GM23338 (cell line): ENCODE measurements around the gene TCEAL5. TPM values are rescaled to one million over a fixed set of nuclear protein-coding genes. Genes with fewer than 3 reads are reported as not detected.

ENCODE experiments used
- ATAC-seq: fragments of 200-7000 bp; cut with Tn5 transposase; 3 replicates; pipeline ENCODE4 v1.9.1; 2020
- DNase-seq: peaks from one replicate; pipeline ENCODE4 v3.0.0-alpha.2; 2015; ENCODE audit warnings: low spot score
- H2AFZ ChIP-seq: fragments of 200-600 bp; sonication (generic); 2 replicates; pipeline ENCODE4 v1.8.0; 2016; ENCODE audit warnings: antibody characterized with exemption, mild to moderate bottlenecking, moderate library complexity
- H3F3A ChIP-seq: fragments of 200-600 bp; sonication (generic); replicated peaks from 2 replicates; pipeline ENCODE4 v1.8.0; 2017; ENCODE audit warnings: antibody characterized with exemption, mixed run types, low read depth
- H3K27ac ChIP-seq: fragments of 200-600 bp; sonication (generic); 2 replicates; pipeline ENCODE4 v1.6.1; 2016; ENCODE audit warnings: low read depth
- H3K27me3 ChIP-seq: fragments of 200-600 bp; sonication (generic); 2 replicates; pipeline ENCODE4 v1.8.0; 2016; ENCODE audit warnings: mild to moderate bottlenecking, mixed run types, moderate library complexity; ENCODE audit not compliant: insufficient read depth
- H3K36me3 ChIP-seq: fragments of 200-600 bp; sonication (generic); 2 replicates; pipeline ENCODE4 v1.8.0; 2016; ENCODE audit warnings: mild to moderate bottlenecking; ENCODE audit not compliant: insufficient read depth
- H3K4me1 ChIP-seq: fragments of 200-600 bp; sonication (generic); 2 replicates; pipeline ENCODE4 v1.8.0; 2016; ENCODE audit warnings: mild to moderate bottlenecking, moderate library complexity; ENCODE audit not compliant: insufficient read depth
- H3K4me2 ChIP-seq: fragments of 200-600 bp; sonication (generic); 2 replicates; pipeline ENCODE4 v1.7.1; 2017; ENCODE audit warnings: mixed run types
- H3K4me3 ChIP-seq: fragments of 200-600 bp; sonication (generic); 2 replicates; pipeline ENCODE4 v1.6.1; 2016; ENCODE audit warnings: mixed run types
- H3K79me2 ChIP-seq: fragments of 200-600 bp; sonication (generic); replicated peaks from 2 replicates; pipeline ENCODE4 v1.8.0; 2017; ENCODE audit warnings: mild to moderate bottlenecking; ENCODE audit not compliant: insufficient read depth
- H3K9me2 ChIP-seq: fragments of 200-600 bp; sonication (generic); 2 replicates; pipeline ENCODE4 v1.8.0; 2017; ENCODE audit not compliant: insufficient read depth
- H4K20me1 ChIP-seq: fragments of 200-600 bp; sonication (generic); replicated peaks from 2 replicates; pipeline ENCODE4 v1.8.0; 2017; ENCODE audit warnings: mild to moderate bottlenecking; ENCODE audit not compliant: insufficient read depth
- H3K27ac Mint-ChIP-seq: 2 replicates; pipeline ENCODE4 v1.8.0; 2020; ENCODE audit warnings: inconsistent platforms, mild to moderate bottlenecking, moderate library complexity, mixed read lengths
- H3K27me3 Mint-ChIP-seq: 3 replicates; pipeline ENCODE4 v1.8.0; 2022; ENCODE audit warnings: low read depth, mild to moderate bottlenecking, moderate library complexity, mixed read lengths, inconsistent platforms; ENCODE audit not compliant: insufficient read depth, poor library complexity
- H3K36me3 Mint-ChIP-seq: 3 replicates; pipeline ENCODE4 v1.8.0; 2021; ENCODE audit warnings: low read depth, mild to moderate bottlenecking, inconsistent platforms, moderate library complexity, mixed read lengths
- H3K4me1 Mint-ChIP-seq: 3 replicates; pipeline ENCODE4 v1.8.0; 2020; ENCODE audit warnings: mild to moderate bottlenecking, inconsistent platforms, mixed read lengths
- H3K4me3 Mint-ChIP-seq: 3 replicates; pipeline ENCODE4 v1.8.0; 2021; ENCODE audit warnings: moderate library complexity, mild to moderate bottlenecking, inconsistent platforms, mixed read lengths
- H3K9me3 Mint-ChIP-seq: 3 replicates; pipeline ENCODE4 v1.8.0; 2020; ENCODE audit warnings: moderate library complexity, mild to moderate bottlenecking, inconsistent platforms, mixed read lengths
- CREB1 ChIP-seq: fragments of 250-450 bp; sonication (Bioruptor Pico); IDR thresholded peaks from 2 replicates; pipeline ENCODE4 v1.5.0; 2020; ENCODE audit warnings: low read depth, mild to moderate bottlenecking, moderate library complexity
- CTCF ChIP-seq, 2 experiments: fragments of 200-600 bp in 1 of 2; sonication (generic) in 1 of 2; conservative IDR thresholded peaks; 2 replicates each; pipeline versions ENCODE4 v1.5.1 to v1.6.1; 2016 to 2017; ENCODE audit warnings: antibody characterized with exemption in 2 of 2, low read depth in 2 of 2, mild to moderate bottlenecking in 2 of 2, moderate library complexity in 1 of 2
- ETS1 ChIP-seq: IDR thresholded peaks from 2 replicates; pipeline ENCODE4 v1.6.1; 2016; ENCODE audit warnings: antibody characterized with exemption
- EZH2 ChIP-seq: fragments of 200-600 bp; sonication (generic); IDR thresholded peaks from one replicate; pipeline ENCODE4 v1.8.0; 2017; ENCODE audit warnings: antibody characterized with exemption, mild to moderate bottlenecking, low read depth; ENCODE audit not compliant: unreplicated experiment
- EZH2phosphoT487 ChIP-seq: fragments of 200-600 bp; sonication (generic); IDR thresholded peaks from one replicate; pipeline ENCODE4 v1.8.1; 2018; ENCODE audit warnings: antibody characterized with exemption; ENCODE audit not compliant: unreplicated experiment
- JUNB ChIP-seq: IDR thresholded peaks from one replicate; pipeline ENCODE4 v1.6.1; 2016; ENCODE audit warnings: antibody characterized with exemption; ENCODE audit not compliant: unreplicated experiment
- NANOG ChIP-seq: IDR thresholded peaks from 2 replicates; pipeline ENCODE4 v1.6.1; 2016; ENCODE audit warnings: antibody characterized with exemption, borderline replicate concordance
- POLR2AphosphoS5 ChIP-seq: IDR thresholded peaks from 2 replicates; pipeline ENCODE4 v1.6.1; 2016; ENCODE audit warnings: antibody characterized with exemption, low read depth
- REST ChIP-seq: IDR thresholded peaks from one replicate; pipeline ENCODE4 v1.6.1; 2018; ENCODE audit warnings: antibody characterized with exemption; ENCODE audit not compliant: unreplicated experiment
- STAT1 ChIP-seq: IDR thresholded peaks from one replicate; pipeline ENCODE4 v1.6.1; 2016; ENCODE audit warnings: antibody characterized with exemption; ENCODE audit not compliant: unreplicated experiment
- ZNF114 ChIP-seq: fragments of 250-450 bp; sonication (Bioruptor Pico); IDR thresholded peaks from 2 replicates; pipeline ENCODE4 v1.5.0; 2020; ENCODE audit warnings: mild to moderate bottlenecking, moderate library complexity
- ZNF331 ChIP-seq: fragments of 250-450 bp; sonication (Bioruptor Pico); IDR thresholded peaks from 2 replicates; pipeline ENCODE4 v1.5.0; 2020; ENCODE audit warnings: low read depth, mild to moderate bottlenecking, moderate library complexity
- ZNF462 ChIP-seq: fragments of 250-450 bp; sonication (Bioruptor Pico); IDR thresholded peaks from 2 replicates; pipeline ENCODE4 v1.5.0; 2020; ENCODE audit warnings: mild to moderate bottlenecking, moderate library complexity
- polyA plus RNA-seq: library from polyadenylated mRNA; unstranded; fragments of >200 nt; fragmentation: Nextera tagmentation; extraction: Ambion mirVana; gene quantifications from 2 replicates; pipeline ENCODE4 v1.2.1, GENCODE V29; 2016
- total RNA-seq: library from RNA; depleted of rRNA; stranded (reverse); fragments of >200 nt; shearing (Covaris generic); gene quantifications from 2 replicates; pipeline ENCODE4 v1.2.3, GENCODE V29; 2014

The TCEAL5 gene
- total and polyA plus RNA-seq, 2 experiments from 2014 or later, result 1.8 to 22.4 TPM

GRCh38 chrX:103256651-103257050 lies 19.9 kb downstream of the TCEAL5 start:
- H3F3A ChIP-seq, result no peaks in the 10 kb centered on the region
- H3K79me2 ChIP-seq, result peaks cover 12% of the 10 kb centered on the region
- H3K4me3 ChIP-seq, result no peak overlapping the region
- H3K27ac Mint-ChIP-seq, result no peak overlapping the region
- H4K20me1 ChIP-seq, result no peaks in the 10 kb centered on the region
- H3K36me3 Mint-ChIP-seq, result peaks cover 27% of the 10 kb centered on the region
- no peak overlapping the region for H3K4me2 ChIP-seq
- no peaks in the 10 kb centered on the region for H3K27me3 ChIP-seq
- no peak overlapping the region for H3K4me3 Mint-ChIP-seq
- no peak for DNase-seq
- peaks cover 7% of the 10 kb centered on the region for H3K27me3 Mint-ChIP-seq
- no peaks in the 10 kb centered on the region for H3K9me3 Mint-ChIP-seq
- no peak for TF ChIP-seq EZH2phosphoT487
- no peak for TF ChIP-seq REST
- no peak for TF ChIP-seq JUNB
- TF ChIP-seq POLR2AphosphoS5, result no peak
- TF ChIP-seq ZNF114 (CRISPR knock-in tag), result no peak
- no peak for TF ChIP-seq CREB1 (CRISPR knock-in tag)
- TF ChIP-seq EZH2, result no peak
- no peak for TF ChIP-seq CTCF (conservative IDR thresholded peaks at IDR 0.05; ENCODE audit: low read depth in 2 of 2)
- TF ChIP-seq NANOG, result no peak
- TF ChIP-seq ZNF462, result no peak
- TF ChIP-seq ETS1, result no peak
- no peak for TF ChIP-seq ZNF331 (CRISPR knock-in tag)
- TF ChIP-seq STAT1, result no peak
- H3K9me2 ChIP-seq, result no peaks in the 10 kb centered on the region
- H3K4me1 ChIP-seq, result peaks cover 11% of the 10 kb centered on the region
- H3K36me3 ChIP-seq, result peaks cover 6% of the 10 kb centered on the region; the same call in 1 of the 2 replicates
- no peak overlapping the region for H2AFZ ChIP-seq
- ATAC-seq, result no peak
- no peak overlapping the region for H3K27ac ChIP-seq
- H3K4me1 Mint-ChIP-seq, result peaks cover 22% of the 10 kb centered on the region; the same call in 2 of the 3 replicates
